HG03039 (cell line): ENCODE results near the gene NUDT8.
A peak's percentile ranks its signal among the peaks of the same experiment; 100 is the strongest.
"Not testable (repeated sequence)": the region's sequence is repeated elsewhere in the genome, so short reads cannot be mapped to it uniquely, and the experiment has no call there.

Source experiments
- ATAC-seq: cut with Tn5 transposase; IDR thresholded peaks from one replicate; pipeline ENCODE4 v1.9.1; 2021; ENCODE audit warnings: mild to moderate bottlenecking, moderate library complexity; ENCODE audit not compliant: unreplicated experiment

NUDT8 gene

DNA sequence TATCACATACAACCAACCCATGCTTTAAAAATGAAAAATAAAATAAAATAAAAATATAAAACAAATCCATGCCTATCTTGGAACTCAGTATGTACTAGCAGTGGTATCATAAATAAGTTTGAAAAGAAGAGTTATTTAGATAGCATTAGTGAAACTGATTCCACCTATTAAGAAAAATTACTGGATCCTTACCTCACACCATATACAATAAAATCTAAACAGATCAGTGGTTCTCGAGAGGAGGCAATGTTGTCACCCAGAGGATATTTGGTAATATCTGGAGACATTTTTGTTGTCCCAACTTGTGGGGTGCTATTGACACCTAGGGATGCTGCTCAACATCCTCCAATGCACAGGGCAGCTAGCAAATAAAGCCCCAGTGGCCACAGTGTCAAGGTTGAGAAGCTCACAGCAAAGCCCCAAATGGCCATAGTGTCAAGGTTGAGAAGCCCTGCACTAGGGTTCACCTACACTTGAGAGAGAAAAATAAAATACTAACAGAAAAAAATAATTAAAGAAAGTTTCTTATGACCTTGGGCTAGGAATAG is 32.9 kb downstream of the NUDT8 start:
- no peak for ATAC-seq

DNA sequence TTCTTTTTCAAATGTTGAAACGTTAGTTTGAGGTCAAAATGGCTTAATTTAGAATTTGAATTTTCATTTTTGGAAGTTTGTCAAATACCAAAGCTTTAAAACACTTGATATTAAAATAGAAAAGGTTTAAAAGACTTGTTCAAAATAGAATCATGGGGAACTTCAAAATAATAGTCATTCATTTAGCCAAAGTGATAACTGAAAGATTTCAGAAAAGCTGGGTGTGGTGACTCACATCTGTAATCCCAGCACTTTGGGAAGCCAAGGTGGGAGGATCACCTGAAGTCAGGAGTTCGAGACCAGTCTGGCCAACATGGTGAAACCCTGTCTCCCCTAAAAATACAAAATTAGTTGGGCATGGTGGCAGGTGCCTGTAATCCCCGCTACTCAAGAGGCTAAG is 35.3 kb downstream of the NUDT8 start:
- no peak for ATAC-seq

DNA sequence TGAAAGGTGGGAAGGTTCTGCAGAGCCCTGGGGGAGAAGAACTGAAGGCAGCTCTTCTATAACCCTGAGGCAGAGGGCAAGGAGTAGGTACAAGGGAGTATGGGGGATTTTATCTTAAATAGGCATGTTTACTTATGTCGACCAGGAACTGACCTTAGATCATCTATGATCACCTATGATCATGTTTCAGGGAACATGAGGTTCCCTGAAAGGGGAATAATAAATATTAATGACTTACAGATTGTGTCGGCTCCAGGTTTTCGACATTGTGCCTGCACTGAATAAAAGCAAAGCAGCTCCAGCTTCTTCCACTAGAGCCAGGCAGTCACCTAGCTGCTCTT is 36.2 kb downstream of the NUDT8 start:
- no peak for ATAC-seq

DNA sequence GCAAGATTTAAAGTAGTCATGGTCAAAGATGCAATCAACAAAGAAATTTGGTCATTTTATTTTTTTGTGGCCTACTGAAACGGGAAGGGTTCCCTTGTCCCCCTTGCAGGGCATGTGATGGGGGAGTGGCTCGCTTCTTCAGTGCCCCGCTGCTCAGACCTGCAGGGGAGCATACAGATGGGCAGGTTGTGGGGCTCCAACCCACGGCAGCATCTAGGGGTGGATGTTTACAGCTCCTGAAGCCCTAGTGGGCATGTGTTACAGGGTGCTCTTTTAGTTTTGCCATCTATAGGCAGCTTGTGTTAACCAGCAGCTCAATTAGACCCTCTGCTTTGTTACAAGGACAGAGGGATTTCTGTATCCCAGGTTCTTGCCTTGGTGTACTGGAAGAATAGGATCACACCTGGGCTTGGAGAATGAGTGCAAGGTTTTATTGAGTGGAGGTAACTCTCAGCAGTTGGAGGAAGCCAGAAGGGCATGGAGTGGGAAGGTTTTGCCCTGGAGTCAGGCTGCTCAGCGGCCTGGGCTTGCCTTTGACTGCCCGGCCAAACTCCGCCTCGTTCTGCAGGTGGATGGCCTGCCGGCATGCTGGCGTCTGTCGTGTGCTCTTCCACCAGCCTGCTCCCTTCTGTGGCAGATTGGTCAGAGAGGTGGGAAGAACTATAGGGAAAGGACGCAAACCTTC is 36.7 kb downstream of the NUDT8 start:
- no peak for ATAC-seq

DNA sequence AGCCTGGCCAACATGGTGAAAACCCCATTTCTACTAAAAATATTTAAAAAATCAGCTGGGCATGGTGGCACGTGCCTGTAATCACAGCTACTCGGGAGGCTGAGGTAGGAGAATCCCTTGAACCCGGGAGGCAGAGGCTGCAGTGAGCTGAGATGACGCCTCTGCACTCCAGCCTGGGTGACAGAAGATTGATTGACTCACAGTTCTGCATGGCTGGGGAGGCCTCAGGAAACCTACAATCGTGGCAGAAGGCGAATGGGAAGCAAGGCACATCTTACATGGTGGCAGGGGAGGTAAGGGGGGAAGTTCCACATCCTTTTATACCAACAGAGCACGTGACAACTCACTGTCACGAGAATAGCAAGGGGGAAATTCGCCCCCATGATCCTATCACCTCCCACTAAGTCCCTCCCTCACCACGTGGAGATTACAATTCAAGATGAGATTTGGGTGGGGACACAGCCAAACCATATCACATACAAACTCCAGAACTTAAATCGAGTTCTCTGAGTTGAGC is 40.8 kb downstream of the NUDT8 start:
- not testable (repeated sequence) for ATAC-seq

DNA sequence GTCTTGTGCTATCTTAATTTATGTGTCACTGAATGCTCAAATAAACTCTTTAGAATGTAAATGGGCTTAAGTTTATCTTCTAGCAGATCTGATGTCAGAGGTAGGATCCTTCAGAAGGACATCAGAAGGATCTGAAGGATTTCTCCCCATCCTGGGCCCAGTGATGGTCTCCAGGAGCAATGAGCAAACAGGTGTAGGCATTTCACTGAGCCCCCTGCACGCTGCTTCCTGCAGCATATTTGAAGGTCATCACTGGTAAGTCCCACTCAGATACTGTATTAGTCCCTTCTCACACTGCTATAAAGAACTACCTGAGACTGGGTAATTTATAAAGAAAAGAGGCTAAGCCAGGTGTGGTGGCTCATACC is 41.6 kb downstream of the NUDT8 start:
- ATAC-seq = no peak

DNA sequence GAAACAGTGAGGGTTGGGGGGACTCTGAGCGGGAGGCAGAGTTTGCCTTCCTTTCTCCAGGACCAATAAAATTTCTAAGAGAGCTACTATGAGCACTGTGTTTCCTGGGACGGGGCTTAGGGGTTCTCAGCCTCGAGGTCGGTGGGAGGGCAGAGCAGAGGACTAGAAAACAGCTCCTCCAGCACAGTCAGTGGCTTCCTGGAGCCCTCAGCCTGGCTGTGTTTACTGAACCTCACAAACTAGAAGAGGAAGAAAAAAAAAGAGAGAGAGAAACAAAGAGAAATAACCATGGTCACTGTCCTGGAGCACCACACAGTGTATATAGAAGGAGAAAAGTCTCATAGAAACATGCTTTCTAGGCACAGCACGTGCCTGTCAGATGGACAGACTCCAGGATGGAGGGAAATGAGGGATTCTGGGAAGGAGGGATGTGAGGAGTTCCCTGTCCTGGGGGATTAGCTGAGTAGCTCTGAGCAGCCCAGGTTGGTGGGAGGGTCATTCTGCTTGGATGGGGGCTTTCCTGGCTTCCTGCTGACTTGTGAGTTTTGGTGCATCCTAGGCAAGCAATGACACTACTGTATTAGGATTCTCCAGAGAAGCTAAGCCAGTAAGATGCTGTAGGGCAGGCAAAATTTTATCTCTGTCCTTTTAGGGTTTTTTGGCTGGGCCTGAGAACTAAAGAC is 43.0 kb downstream of the NUDT8 start:
- ATAC-seq = no peak

DNA sequence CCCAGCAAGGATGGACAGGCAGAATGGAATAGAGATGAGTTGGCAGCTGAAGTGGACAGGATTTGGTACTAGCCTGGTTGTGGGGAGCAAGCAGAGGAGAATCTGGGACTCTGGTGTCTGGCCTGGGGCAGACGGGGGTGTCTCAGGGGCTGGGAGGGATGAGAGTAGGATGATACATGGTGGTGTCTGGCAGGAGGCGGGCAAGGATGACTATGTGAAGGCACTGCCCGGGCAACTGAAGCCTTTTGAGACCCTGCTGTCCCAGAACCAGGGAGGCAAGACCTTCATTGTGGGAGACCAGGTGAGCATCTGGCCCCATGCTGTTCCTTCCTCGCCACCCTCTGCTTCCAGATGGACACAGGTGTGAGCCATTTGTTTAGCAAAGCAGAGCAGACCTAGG is 43.8 kb downstream of the NUDT8 start:
- ATAC-seq = no peak

DNA sequence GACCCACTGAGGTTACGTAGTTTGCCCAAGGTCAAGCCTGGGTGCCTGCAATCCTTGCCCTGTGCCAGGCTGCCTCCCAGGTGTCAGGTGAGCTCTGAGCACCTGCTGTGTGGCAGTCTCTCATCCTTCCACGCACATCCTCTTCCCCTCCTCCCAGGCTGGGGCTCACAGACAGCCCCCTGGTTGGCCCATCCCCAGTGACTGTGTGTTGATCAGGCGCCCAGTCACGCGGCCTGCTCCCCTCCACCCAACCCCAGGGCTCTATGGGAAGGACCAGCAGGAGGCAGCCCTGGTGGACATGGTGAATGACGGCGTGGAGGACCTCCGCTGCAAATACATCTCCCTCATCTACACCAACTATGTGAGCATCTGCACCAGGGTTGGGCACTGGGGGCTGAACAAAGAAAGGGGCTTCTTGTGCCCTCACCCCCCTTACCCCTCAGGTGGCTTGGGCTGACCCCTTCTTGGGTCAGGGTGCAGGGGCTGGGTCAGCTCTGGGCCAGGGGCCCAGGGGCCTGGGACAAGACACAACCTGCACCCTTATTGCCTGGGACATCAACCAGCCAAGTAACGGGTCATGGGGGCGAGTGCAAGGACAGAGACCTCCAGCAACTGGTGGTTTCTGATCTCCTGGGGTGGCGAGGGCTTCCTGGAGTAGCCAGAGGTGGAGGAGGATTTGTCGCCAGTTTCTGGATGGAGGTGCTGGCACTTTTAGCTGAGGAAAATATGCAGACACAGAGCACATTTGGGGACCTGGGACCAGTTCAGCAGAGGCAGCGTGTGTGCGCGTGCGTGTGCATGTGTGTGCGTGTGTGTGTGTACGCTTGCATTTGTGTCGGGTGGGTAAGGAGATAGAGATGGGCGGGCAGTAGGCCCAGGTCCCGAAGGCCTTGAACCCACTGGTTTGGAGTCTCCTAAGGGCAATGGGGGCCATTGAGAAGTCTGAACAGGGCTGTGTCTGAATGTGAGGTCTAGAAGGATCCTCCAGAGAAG is 44.6 kb downstream of the NUDT8 start:
- ATAC-seq = no peak

DNA sequence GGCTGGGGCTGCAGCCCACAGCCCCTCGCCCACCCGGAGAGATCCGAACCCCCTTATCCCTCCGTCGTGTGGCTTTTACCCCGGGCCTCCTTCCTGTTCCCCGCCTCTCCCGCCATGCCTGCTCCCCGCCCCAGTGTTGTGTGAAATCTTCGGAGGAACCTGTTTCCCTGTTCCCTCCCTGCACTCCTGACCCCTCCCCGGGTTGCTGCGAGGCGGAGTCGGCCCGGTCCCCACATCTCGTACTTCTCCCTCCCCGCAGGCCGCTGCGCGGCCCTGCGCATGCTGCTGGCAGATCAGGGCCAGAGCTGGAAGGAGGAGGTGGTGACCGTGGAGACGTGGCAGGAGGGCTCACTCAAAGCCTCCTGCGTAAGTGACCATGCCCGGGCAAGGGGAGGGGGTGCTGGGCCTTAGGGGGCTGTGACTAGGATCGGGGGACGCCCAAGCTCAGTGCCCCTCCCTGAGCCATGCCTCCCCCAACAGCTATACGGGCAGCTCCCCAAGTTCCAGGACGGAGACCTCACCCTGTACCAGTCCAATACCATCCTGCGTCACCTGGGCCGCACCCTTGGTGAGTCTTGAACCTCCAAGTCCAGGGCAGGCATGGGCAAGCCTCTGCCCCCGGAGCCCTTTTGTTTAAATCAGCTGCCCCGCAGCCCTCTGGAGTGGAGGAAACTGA is 45.4 kb downstream of the NUDT8 start:
- peak; percentile 13 for ATAC-seq

DNA sequence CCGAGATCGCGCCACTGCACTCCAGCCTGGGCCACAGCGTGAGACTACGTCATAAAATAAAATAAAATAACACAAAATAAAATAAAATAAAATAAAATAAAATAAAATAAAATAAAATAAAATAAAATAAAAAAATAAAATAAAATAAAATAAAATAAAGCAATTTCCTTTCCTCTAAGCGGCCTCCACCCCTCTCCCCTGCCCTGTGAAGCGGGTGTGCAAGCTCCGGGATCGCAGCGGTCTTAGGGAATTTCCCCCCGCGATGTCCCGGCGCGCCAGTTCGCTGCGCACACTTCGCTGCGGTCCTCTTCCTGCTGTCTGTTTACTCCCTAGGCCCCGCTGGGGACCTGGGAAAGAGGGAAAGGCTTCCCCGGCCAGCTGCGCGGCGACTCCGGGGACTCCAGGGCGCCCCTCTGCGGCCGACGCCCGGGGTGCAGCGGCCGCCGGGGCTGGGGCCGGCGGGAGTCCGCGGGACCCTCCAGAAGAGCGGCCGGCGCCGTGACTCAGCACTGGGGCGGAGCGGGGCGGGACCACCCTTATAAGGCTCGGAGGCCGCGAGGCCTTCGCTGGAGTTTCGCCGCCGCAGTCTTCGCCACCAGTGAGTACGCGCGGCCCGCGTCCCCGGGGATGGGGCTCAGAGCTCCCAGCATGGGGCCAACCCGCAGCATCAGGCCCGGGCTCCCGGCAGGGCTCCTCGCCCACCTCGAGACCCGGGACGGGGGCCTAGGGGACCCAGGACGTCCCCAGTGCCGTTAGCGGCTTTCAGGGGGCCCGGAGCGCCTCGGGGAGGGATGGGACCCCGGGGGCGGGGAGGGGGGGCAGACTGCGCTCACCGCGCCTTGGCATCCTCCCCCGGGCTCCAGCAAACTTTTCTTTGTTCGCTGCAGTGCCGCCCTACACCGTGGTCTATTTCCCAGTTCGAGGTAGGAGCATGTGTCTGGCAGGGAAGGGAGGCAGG is 46.2 kb downstream of the NUDT8 start, which contains the start of gene GSTP1:
Gene GSTP1 (plus strand): TSS at position 566 of the 958 bp plus-strand sequence. CDS start 32 bp downstream, at position 598.
- peak; percentile 63 for ATAC-seq

DNA sequence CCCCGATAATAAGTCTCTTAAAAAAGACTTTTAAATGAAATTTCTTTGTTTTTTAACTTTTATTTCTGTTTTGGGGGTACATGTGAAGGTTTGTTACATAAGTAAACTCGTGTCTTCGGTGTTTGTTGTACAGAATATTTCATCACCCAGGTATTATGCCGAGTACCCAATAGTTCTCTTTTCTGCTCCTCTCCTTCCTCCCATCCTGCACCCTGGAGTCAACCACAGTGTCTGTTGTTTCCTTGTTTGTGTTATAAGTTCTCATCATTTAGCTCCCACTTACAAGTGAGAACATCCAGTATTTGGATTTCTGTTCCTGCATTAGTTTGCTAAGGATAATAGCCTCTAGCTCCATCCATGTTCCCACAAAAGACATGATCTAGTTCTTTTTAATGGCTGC is 47.7 kb downstream of the NUDT8 start:
- ATAC-seq = no peak

DNA sequence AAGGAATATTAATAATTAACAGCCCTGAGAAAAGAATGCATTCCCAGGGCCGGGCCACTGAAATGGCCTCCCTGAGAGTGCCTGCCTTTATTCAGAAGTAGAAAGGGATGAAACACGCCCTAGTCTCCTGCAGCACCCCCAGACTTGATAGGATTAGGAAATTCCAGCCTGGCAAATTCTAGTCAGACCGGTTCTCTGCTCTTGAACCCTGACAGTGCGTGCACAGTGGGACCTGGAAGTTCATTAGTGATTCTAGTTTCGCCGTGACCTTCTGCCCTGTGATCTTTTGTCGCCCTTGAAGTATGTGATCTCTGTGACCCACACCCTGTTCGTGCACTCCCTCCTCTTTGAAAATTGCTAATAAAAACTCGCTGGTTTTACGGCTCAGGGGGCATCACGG is 48.3 kb downstream of the NUDT8 start:
- ATAC-seq = no peak

DNA sequence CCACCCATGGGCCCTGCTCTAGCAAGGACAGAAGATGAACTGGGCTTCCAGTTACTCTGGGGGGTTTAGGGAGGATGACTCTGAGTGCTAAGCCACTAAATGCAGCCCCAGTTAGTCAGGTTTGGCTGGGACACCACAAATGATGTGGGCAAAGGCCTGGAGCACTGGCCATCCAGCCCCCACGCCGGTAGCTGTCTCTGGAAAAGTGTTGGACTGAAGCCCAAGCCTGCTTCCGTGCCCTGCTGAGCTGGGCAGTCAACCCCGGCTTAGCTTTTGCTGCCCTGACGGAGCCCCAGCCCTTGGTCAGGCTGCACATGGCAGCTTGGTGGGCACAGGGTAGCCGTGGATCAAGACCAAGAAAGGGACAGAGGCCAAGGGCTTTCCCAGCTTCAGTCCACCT is 51.8 kb downstream of the NUDT8 start:
- no peak for ATAC-seq
